Measurements from ENCODE around the gene HOXB2.

The HOXB2 gene

GRCh38 chr17:48565925-48566710 is 21.2 kb upstream of the HOXB2 start:
- DNase-seq (ENCODE audit: low read depth in 4 of 4, low spot score in 1 of 4), result no peak

GRCh38 chr17:48565022-48565554 is 20.2 kb upstream of the HOXB2 start:
- no peak for DNase-seq (ENCODE audit: low read depth in 4 of 4, low spot score in 1 of 4)

GRCh38 chr17:48564188-48565021 is 19.5 kb upstream of the HOXB2 start:
- DNase-seq (ENCODE audit: low read depth in 4 of 4, low spot score in 1 of 4), result no peak

GRCh38 chr17:48563867-48564187 is 18.9 kb upstream of the HOXB2 start:
- DNase-seq (ENCODE audit: low read depth in 4 of 4, low spot score in 1 of 4), result no peak

GRCh38 chr17:48563385-48563838 is 18.5 kb upstream of the HOXB2 start:
- no peak for DNase-seq (ENCODE audit: low read depth in 4 of 4, low spot score in 1 of 4)

GRCh38 chr17:48562934-48563333 is 18.0 kb upstream of the HOXB2 start:
- no peak for DNase-seq (ENCODE audit: low read depth in 4 of 4, low spot score in 1 of 4)

- no peak for DNase-seq (ENCODE audit: low read depth in 4 of 4, low spot score in 1 of 4)
Measured at GRCh38 chr17:48561884-48562810, 17.2 kb upstream of the HOXB2 start.

GRCh38 chr17:48559840-48560817 is 15.2 kb upstream of the HOXB2 start:
- no peak for DNase-seq (ENCODE audit: low read depth in 4 of 4, low spot score in 1 of 4)

GRCh38 chr17:48559122-48559839 is 14.4 kb upstream of the HOXB2 start:
- DNase-seq (ENCODE audit: low read depth in 4 of 4, low spot score in 1 of 4), result no peak

- DNase-seq (ENCODE audit: low read depth in 4 of 4, low spot score in 1 of 4), result no peak
Measured at GRCh38 chr17:48558831-48559121, 13.9 kb upstream of the HOXB2 start.

GRCh38 chr17:48558057-48558830 is 13.3 kb upstream of the HOXB2 start:
- no peak for DNase-seq (ENCODE audit: low read depth in 4 of 4, low spot score in 1 of 4)

- DNase-seq (ENCODE audit: low read depth in 4 of 4, low spot score in 1 of 4), result no peak
Measured at GRCh38 chr17:48556576-48557401, 11.9 kb upstream of the HOXB2 start.

GRCh38 chr17:48556229-48556575 is 11.3 kb upstream of the HOXB2 start:
- no peak for DNase-seq (ENCODE audit: low read depth in 4 of 4, low spot score in 1 of 4)

- DNase-seq (ENCODE audit: low read depth in 4 of 4, low spot score in 1 of 4), result no peak
Measured at GRCh38 chr17:48555258-48556228, 10.6 kb upstream of the HOXB2 start.

- DNase-seq (ENCODE audit: low read depth in 4 of 4, low spot score in 1 of 4), result no peak
Measured at GRCh38 chr17:48554412-48555257, 9.7 kb upstream of the HOXB2 start.

- no peak for DNase-seq (ENCODE audit: low read depth in 4 of 4, low spot score in 1 of 4)
Measured at GRCh38 chr17:48553826-48554225, 8.9 kb upstream of the HOXB2 start.

Data from stimulated activated CD4-positive, alpha-beta T cell treated with anti-CD3 and anti-CD28 coated beads, Interleukin-1b, Interleukin-23, amount 100 ng/mL, for 24 hours (primary cell).